CD14-positive monocyte (primary cell): ENCODE measurements around the gene TFPI. TPM values are rescaled to one million over a fixed set of nuclear protein-coding genes. Genes with fewer than 3 reads are reported as not detected.
"Not testable (repeated sequence)": the region's sequence is repeated elsewhere in the genome, so short reads cannot be mapped to it uniquely, and the experiment has no call there.

Experiments
- DNase-seq, 3 donors: peaks; one replicate each; pipeline ENCODE4 v3.0.0-alpha.2; 2011 to 2022
- H2AFZ ChIP-seq: 2 replicates; pipeline ENCODE4 v1.6.0; 2012; ENCODE audit warnings: mild to moderate bottlenecking, low read depth, low read length, inconsistent platforms; ENCODE audit not compliant: insufficient read depth, poor library complexity, severe bottlenecking
- H3K27ac ChIP-seq, 2 donors: 1 replicate in 1 of 2; 2 replicates in 1 of 2; pipeline ENCODE4 v1.5.1; 2012 to 2013; ENCODE audit warnings: low read length in 2 of 2, control low read depth in 1 of 2, inconsistent platforms in 1 of 2, low read depth in 1 of 2, mild to moderate bottlenecking in 1 of 2
- H3K27me3 ChIP-seq, 2 donors: one replicate each; pipeline versions ENCODE4 v1.6.0 to v1.6.1; 2011 to 2013; ENCODE audit warnings: low read length in 2 of 2; ENCODE audit not compliant: control insufficient read depth in 2 of 2, insufficient read depth in 2 of 2
- H3K36me3 ChIP-seq, 2 donors: replicated peaks in 1 of 2; 1 replicate in 1 of 2; 2 replicates in 1 of 2; pipeline versions ENCODE4 v1.5.1 to v1.6.1; 2012 to 2013; ENCODE audit warnings: low read length in 2 of 2, control low read depth in 1 of 2, inconsistent platforms in 1 of 2, mild to moderate bottlenecking in 1 of 2; ENCODE audit not compliant: insufficient read depth in 2 of 2, control insufficient read depth in 1 of 2
- H3K4me1 ChIP-seq, 2 donors: 1 replicate in 1 of 2; 2 replicates in 1 of 2; pipeline versions ENCODE4 v1.5.1 to v1.6.1; 2012 to 2013; ENCODE audit warnings: low read length in 2 of 2, control low read depth in 1 of 2, inconsistent platforms in 1 of 2, mild to moderate bottlenecking in 1 of 2, moderate library complexity in 1 of 2; ENCODE audit not compliant: insufficient read depth in 2 of 2, control insufficient read depth in 1 of 2
- H3K4me2 ChIP-seq: replicated peaks from 2 replicates; pipeline ENCODE3; 2012; ENCODE audit warnings: low read length, moderate library complexity, mild to moderate bottlenecking; ENCODE audit not compliant: poor library complexity, severe bottlenecking; ENCODE audit errors: extremely low read depth
- H3K4me3 ChIP-seq, 3 experiments: fragments of 200-600 bp in 1 of 3; sonication (generic) in 1 of 3; replicated peaks in 1 of 3; 1 replicate in 2 of 3; 2 replicates in 1 of 3; pipeline ENCODE4 v1.5.1; 2011 to 2013; ENCODE audit warnings: low read length in 3 of 3, mild to moderate bottlenecking in 3 of 3, control low read depth in 2 of 3, low read depth in 2 of 3, inconsistent platforms in 1 of 3, moderate library complexity in 1 of 3
- H3K79me2 ChIP-seq: 2 replicates; pipeline ENCODE4 v1.6.0; 2012; ENCODE audit warnings: mild to moderate bottlenecking, control low read depth, inconsistent platforms, low read length, moderate library complexity; ENCODE audit not compliant: insufficient read depth
- H3K9ac ChIP-seq: 2 replicates; pipeline ENCODE4 v1.6.0; 2017; ENCODE audit warnings: low read length, mild to moderate bottlenecking; ENCODE audit not compliant: insufficient read depth, poor library complexity, severe bottlenecking
- H3K9me3 ChIP-seq, 2 donors: replicated peaks in 1 of 2; 1 replicate in 1 of 2; 2 replicates in 1 of 2; pipeline versions ENCODE4 v1.5.1 to v1.6.1; 2012 to 2013; ENCODE audit warnings: low read length in 2 of 2, control low read depth in 1 of 2; ENCODE audit not compliant: control insufficient read depth in 1 of 2, insufficient read depth in 1 of 2
- H4K20me1 ChIP-seq: 2 replicates; pipeline ENCODE4 v1.6.0; 2012; ENCODE audit warnings: mild to moderate bottlenecking, low read length, control low read depth, moderate library complexity; ENCODE audit not compliant: insufficient read depth
- H3K27ac Mint-ChIP-seq, 7 donors: one replicate each; pipeline ENCODE4 v1.8.0; 2020; ENCODE audit warnings: mild to moderate bottlenecking in 7 of 7, mixed read lengths in 7 of 7, moderate library complexity in 6 of 7, inconsistent platforms in 2 of 7
- H3K27me3 Mint-ChIP-seq, 3 donors: one replicate each; pipeline ENCODE4 v1.8.0; 2021 to 2022; ENCODE audit warnings: low read depth in 3 of 3, mild to moderate bottlenecking in 3 of 3, mixed read lengths in 3 of 3, moderate library complexity in 3 of 3, inconsistent platforms in 1 of 3
- H3K36me3 Mint-ChIP-seq, 2 donors: one replicate each; pipeline ENCODE4 v1.8.0; 2020; ENCODE audit warnings: mixed read lengths in 2 of 2, inconsistent platforms in 1 of 2, mild to moderate bottlenecking in 1 of 2
- H3K4me1 Mint-ChIP-seq: one replicate; pipeline ENCODE4 v1.8.0; 2020; ENCODE audit warnings: mild to moderate bottlenecking, mixed read lengths
- H3K4me3 Mint-ChIP-seq, 2 donors: one replicate each; pipeline ENCODE4 v1.8.0; 2020; ENCODE audit warnings: mild to moderate bottlenecking in 2 of 2, mixed read lengths in 2 of 2, moderate library complexity in 1 of 2
- H3K9me3 Mint-ChIP-seq, 7 donors: one replicate each; pipeline ENCODE4 v1.8.0; 2020 to 2022; ENCODE audit warnings: mixed read lengths in 7 of 7, mild to moderate bottlenecking in 6 of 7, moderate library complexity in 6 of 7, inconsistent platforms in 2 of 7
- WGBS: methylation state at CpG from one replicate; pipeline ENCODE4 v1.1.5; 2013; ENCODE audit warnings: missing lambda C conversion rate; ENCODE audit not compliant: insufficient coverage; 5-methylcytosine and 5-hydroxymethylcytosine counted together
- intact Hi-C, 2 donors: fragments of 100-400 bp; cut with micrococcal nuclease; formaldehyde crosslinking; loops; one replicate each; pipeline versions ENCODE4 v1.15.0 to v1.15.1; 2023
- polyA plus RNA-seq, 3 donors: library from polyadenylated mRNA; depleted of rRNA in 1 of 3; unstranded in 2 of 3; stranded (reverse) in 1 of 3; fragments of 300-500 nt in 2 of 3; fragments of >200 nt in 1 of 3; fragmentation: Illumina TruSeq in 2 of 3; gene quantifications; 1 replicate in 2 of 3; 2 replicates in 1 of 3; pipeline ENCODE4 v1.2.3, GENCODE V29; 2012 to 2021
- TF ChIP-seq, protein P1 (sequence below): fragments of 200-600 bp; IDR thresholded peaks from one replicate; pipeline ENCODE4 v1.8.0; 2022; ENCODE audit warnings: antibody characterized with exemption, mild to moderate bottlenecking

The TFPI gene
- polyA plus RNA-seq, 3 donors, result 0.46 TPM; not detected in 2

DNA sequence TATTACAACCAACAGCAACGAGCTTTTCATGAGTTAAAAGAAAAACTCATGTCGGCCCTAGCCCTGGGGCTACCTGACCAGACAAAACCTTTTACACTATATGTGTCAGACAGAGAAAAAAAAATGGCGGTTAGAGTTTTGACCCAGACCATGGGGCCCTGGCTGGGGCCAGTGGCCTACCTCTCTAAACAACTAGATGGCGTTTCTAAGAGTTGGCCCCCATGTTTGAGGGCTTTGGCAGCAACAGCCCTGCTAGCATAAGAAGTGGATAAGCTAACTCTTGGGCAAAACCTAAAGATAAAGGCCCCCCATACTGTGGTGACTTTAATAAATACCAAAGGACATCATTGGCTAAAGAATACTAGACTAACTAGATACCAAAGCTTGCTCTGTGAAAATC is 39.3 kb downstream of the TFPI start:
- no peaks in the 10 kb centered on the region for H3K79me2 ChIP-seq
- H3K27me3 ChIP-seq, result no peaks in the 10 kb centered on the region
- intact Hi-C loops, result no loop called here
- H2AFZ ChIP-seq, result no peak overlapping the region
- no peak overlapping the region for H3K27ac ChIP-seq
- Mint-ChIP-seq H3K4me1 (peaks cover 9% of the 10 kb centered on the region), H3K9me3 (peaks cover 6 to 25% (median 15%) of the 10 kb centered on the region in 7 donors), H3K27me3 (peaks cover 0 to 2% (median 0%) of the 10 kb centered on the region in 3 donors), H3K36me3 (no peaks in the 10 kb centered on the region), H3K27ac (no peak overlapping the region), H3K4me3 (no peak overlapping the region)
- H3K4me2 ChIP-seq, result no peak overlapping the region
- DNase-seq, result no peak
- WGBS, result no CpG with 5 or more reads among the region's 4 CpGs
- H3K9ac ChIP-seq, result no peak overlapping the region
- no peak overlapping the region for H3K4me3 ChIP-seq
- H3K9me3 ChIP-seq, result peaks cover 0 to 15% of the 10 kb centered on the region in 2 donors
- H4K20me1 ChIP-seq, result no peaks in the 10 kb centered on the region
- no peaks in the 10 kb centered on the region for H3K36me3 ChIP-seq
- H3K4me1 ChIP-seq, result peaks cover 0 to 4% of the 10 kb centered on the region in 2 donors
- TF ChIP-seq, protein P1, sequence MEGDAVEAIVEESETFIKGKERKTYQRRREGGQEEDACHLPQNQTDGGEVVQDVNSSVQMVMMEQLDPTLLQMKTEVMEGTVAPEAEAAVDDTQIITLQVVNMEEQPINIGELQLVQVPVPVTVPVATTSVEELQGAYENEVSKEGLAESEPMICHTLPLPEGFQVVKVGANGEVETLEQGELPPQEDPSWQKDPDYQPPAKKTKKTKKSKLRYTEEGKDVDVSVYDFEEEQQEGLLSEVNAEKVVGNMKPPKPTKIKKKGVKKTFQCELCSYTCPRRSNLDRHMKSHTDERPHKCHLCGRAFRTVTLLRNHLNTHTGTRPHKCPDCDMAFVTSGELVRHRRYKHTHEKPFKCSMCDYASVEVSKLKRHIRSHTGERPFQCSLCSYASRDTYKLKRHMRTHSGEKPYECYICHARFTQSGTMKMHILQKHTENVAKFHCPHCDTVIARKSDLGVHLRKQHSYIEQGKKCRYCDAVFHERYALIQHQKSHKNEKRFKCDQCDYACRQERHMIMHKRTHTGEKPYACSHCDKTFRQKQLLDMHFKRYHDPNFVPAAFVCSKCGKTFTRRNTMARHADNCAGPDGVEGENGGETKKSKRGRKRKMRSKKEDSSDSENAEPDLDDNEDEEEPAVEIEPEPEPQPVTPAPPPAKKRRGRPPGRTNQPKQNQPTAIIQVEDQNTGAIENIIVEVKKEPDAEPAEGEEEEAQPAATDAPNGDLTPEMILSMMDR, result no peak

GRCh38 chr2:187514235-187514829 is 39.9 kb downstream of the TFPI start:
- H3K36me3 Mint-ChIP-seq, DNase-seq, H3K9me3 ChIP-seq, H3K4me3 ChIP-seq, H3K27me3 ChIP-seq, H3K4me3 Mint-ChIP-seq, H3K27ac Mint-ChIP-seq, H4K20me1 ChIP-seq, H3K4me2 ChIP-seq, H3K36me3 ChIP-seq, H3K4me1 ChIP-seq, H3K79me2 ChIP-seq, H3K27ac ChIP-seq, H3K9ac ChIP-seq, intact Hi-C loops, H3K27me3 Mint-ChIP-seq, H2AFZ ChIP-seq: not testable (repeated sequence)
- 95% methylated on average over 6 of the region's 6 CpGs for WGBS
- Mint-ChIP-seq H3K4me1 (peaks cover 15% of the 10 kb centered on the region), H3K9me3 (peaks cover 5 to 22% (median 13%) of the 10 kb centered on the region in 7 donors)

DNA sequence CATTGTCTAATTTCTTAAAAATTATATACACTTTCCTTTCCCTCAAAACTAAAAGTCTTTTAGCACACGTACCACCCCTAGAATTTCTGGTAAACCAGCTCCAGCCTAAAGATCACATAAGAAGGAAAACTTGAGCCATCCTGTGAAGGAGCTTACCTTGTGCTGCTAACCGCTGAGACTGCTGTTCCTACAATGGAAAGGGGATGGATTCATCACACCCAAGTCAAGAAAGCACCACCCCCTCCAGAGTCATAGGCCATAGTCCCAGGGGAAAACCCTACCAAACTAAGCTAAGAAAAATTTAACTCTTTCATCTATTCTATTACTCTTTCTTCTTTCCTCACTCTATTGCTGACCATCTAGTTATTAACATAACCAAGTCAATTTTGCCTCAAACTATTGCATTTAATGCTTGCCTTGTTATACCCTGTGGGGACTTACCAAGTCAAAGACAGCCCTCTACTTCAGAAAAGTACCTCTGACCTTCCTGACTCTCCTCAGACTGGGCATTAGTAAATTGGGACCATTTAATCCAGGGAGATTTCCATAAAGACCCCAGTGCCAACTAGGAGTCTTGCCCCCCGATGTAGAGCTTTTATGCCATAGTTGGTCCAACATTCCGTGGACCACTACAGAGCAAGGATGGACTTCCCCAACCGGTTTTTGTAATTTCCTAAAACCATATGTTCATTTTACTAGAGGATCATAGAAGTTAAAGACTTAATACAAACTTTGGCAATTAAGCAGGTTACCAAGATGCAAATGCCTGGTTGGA is 40.6 kb downstream of the TFPI start:
- H3K27ac ChIP-seq, H4K20me1 ChIP-seq, H2AFZ ChIP-seq, H3K27me3 ChIP-seq, H3K4me3 ChIP-seq, intact Hi-C loops, H3K36me3 Mint-ChIP-seq, H3K4me2 ChIP-seq, H3K9ac ChIP-seq, H3K4me1 ChIP-seq, H3K79me2 ChIP-seq, H3K9me3 ChIP-seq, H3K36me3 ChIP-seq, H3K4me3 Mint-ChIP-seq, DNase-seq, H3K27me3 Mint-ChIP-seq: not testable (repeated sequence)
- Mint-ChIP-seq H3K27ac (peak overlapping the region in 1 of 7 donors; percentile 41), H3K9me3 (peaks cover 3 to 21% (median 9%) of the 10 kb centered on the region in 7 donors), H3K4me1 (peaks cover 15% of the 10 kb centered on the region)
- WGBS, result no CpG with 5 or more reads among the region's 5 CpGs
